SK-N-SH treated with all-trans-retinoic acid at 6 μM for 48 hours (cell line): ENCODE measurements around the gene LPP.

Experiments used
- ATAC-seq: fragments of 200-7000 bp; cut with Tn5 transposase; 3 replicates; pipeline ENCODE4 v1.9.1; 2020; ENCODE audit warnings: mild to moderate bottlenecking, moderate library complexity
- ARNTL ChIP-seq: fragments of 450-650 bp; formaldehyde crosslinking; IDR thresholded peaks from 2 replicates; pipeline ENCODE4 v1.5.0; 2020; ENCODE audit warnings: low read depth, mild to moderate bottlenecking, moderate library complexity, borderline replicate concordance
- BACH2 ChIP-seq: fragments of 250-450 bp; sonication (Bioruptor Pico); IDR thresholded peaks from 2 replicates; pipeline ENCODE4 v1.9.0; 2021; ENCODE audit warnings: mild to moderate bottlenecking, borderline replicate concordance
- CREB5 ChIP-seq: fragments of 250-450 bp; sonication (Bioruptor Pico); IDR thresholded peaks from 2 replicates; pipeline ENCODE4 v1.5.1; 2020; ENCODE audit warnings: low read depth, mild to moderate bottlenecking, moderate library complexity
- CSDC2 ChIP-seq: fragments of 250-450 bp; sonication (Bioruptor Pico); IDR thresholded peaks from 2 replicates; pipeline ENCODE4 v1.5.0; 2020; ENCODE audit warnings: mild to moderate bottlenecking, moderate library complexity
- CSRNP3 ChIP-seq: fragments of 250-450 bp; sonication (Bioruptor Pico); IDR thresholded peaks from 2 replicates; pipeline ENCODE4 v1.5.1; 2021; ENCODE audit warnings: mild to moderate bottlenecking, moderate library complexity
- ESRRG ChIP-seq: fragments of 250-450 bp; sonication (Bioruptor Pico); IDR thresholded peaks from 2 replicates; pipeline ENCODE4 v1.6.1; 2021; ENCODE audit warnings: mild to moderate bottlenecking
- GLIS3 ChIP-seq: fragments of 250-450 bp; sonication (Bioruptor Pico); IDR thresholded peaks from 2 replicates; pipeline ENCODE4 v1.5.0; 2020; ENCODE audit warnings: mild to moderate bottlenecking, moderate library complexity
- ISL1 ChIP-seq: fragments of 250-450 bp; sonication (Bioruptor Pico); IDR thresholded peaks from 2 replicates; pipeline ENCODE4 v2.1.2; 2022; ENCODE audit warnings: mild to moderate bottlenecking, moderate library complexity
- OSR1 ChIP-seq: fragments of 250-450 bp; sonication (Bioruptor Pico); IDR thresholded peaks from 2 replicates; pipeline ENCODE4 v1.8.0; 2022; ENCODE audit warnings: moderate library complexity, mild to moderate bottlenecking, inconsistent platforms
- PATZ1 ChIP-seq: fragments of 250-450 bp; sonication (Bioruptor Pico); IDR thresholded peaks from 2 replicates; pipeline ENCODE4 v1.8.0; 2020; ENCODE audit warnings: mild to moderate bottlenecking, moderate library complexity, borderline replicate concordance
- POU6F1 ChIP-seq: fragments of 250-450 bp; sonication (Bioruptor Pico); IDR thresholded peaks from 2 replicates; pipeline ENCODE4 v1.8.0; 2021; ENCODE audit warnings: low read depth, mild to moderate bottlenecking, moderate library complexity, borderline replicate concordance
- PPARA ChIP-seq: fragments of 250-450 bp; sonication (Bioruptor Pico); IDR thresholded peaks from 2 replicates; pipeline ENCODE4 v1.5.0; 2020; ENCODE audit warnings: mild to moderate bottlenecking, borderline replicate concordance
- SNAI2 ChIP-seq: fragments of 250-450 bp; sonication (Bioruptor Pico); IDR thresholded peaks from 2 replicates; pipeline ENCODE4 v1.5.0; 2020; ENCODE audit warnings: mild to moderate bottlenecking, moderate library complexity
- TCF4 ChIP-seq: fragments of 250-450 bp; sonication (Bioruptor Pico); IDR thresholded peaks from 2 replicates; pipeline ENCODE4 v1.8.0; 2021; ENCODE audit warnings: mild to moderate bottlenecking, moderate library complexity, borderline replicate concordance
- TOX ChIP-seq: fragments of 250-450 bp; sonication (Bioruptor Pico); IDR thresholded peaks from 2 replicates; pipeline ENCODE4 v1.8.0; 2021; ENCODE audit warnings: mild to moderate bottlenecking, moderate library complexity, borderline replicate concordance
- TSHZ2 ChIP-seq: fragments of 250-450 bp; sonication (Bioruptor Pico); IDR thresholded peaks from 2 replicates; pipeline ENCODE4 v1.5.0; 2020; ENCODE audit warnings: mild to moderate bottlenecking, moderate library complexity
- ZC3H10 ChIP-seq: fragments of 250-450 bp; sonication (Bioruptor Pico); IDR thresholded peaks from 2 replicates; pipeline ENCODE4 v1.5.1; 2021; ENCODE audit warnings: mild to moderate bottlenecking, moderate library complexity
- ZFP3 ChIP-seq: fragments of 250-450 bp; sonication (Bioruptor Pico); IDR thresholded peaks from 2 replicates; pipeline ENCODE4 v1.5.0; 2020; ENCODE audit warnings: mild to moderate bottlenecking, moderate library complexity
- ZFP30 ChIP-seq: fragments of 450-650 bp; formaldehyde crosslinking; IDR thresholded peaks from 2 replicates; pipeline ENCODE4 v1.5.0; 2022; ENCODE audit warnings: mild to moderate bottlenecking, moderate library complexity
- ZNF565 ChIP-seq: fragments of 450-650 bp; formaldehyde crosslinking; conservative IDR thresholded peaks from 2 replicates; pipeline ENCODE4 v1.5.0; 2020; ENCODE audit warnings: low read depth, mild to moderate bottlenecking, moderate library complexity
- ZNF70 ChIP-seq: fragments of 450-650 bp; formaldehyde crosslinking; IDR thresholded peaks from 2 replicates; pipeline ENCODE4 v1.5.0; 2020; ENCODE audit warnings: mild to moderate bottlenecking, moderate library complexity

The LPP gene

DNA sequence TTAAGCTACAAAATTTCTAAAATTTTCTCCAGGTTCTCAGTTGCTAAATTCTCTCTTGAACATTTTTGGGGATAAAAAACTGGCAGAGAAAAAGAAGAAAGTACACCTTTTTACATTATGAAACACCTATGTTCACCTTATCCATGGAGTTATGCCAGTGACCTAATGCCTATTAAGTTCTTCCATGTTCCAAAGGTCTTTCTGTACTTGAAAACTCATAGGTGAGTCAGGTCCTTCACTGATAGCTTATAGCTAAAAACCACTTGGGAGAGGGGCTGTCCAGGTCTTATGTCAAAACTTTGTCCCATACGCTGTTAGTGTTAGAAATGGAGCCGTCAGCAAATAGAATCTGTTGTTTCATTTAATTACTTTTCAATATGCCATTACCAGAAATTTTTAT lies 530.3 kb downstream of the LPP start (continued):
- TF ChIP-seq PPARA (CRISPR knock-in tag) (no peak), ESRRG (CRISPR knock-in tag) (no peak), SNAI2 (CRISPR knock-in tag) (no peak), TOX (no peak), OSR1 (CRISPR knock-in tag) (no peak), TSHZ2 (CRISPR knock-in tag) (no peak), ZC3H10 (CRISPR knock-in tag) (no peak), GLIS3 (CRISPR knock-in tag) (no peak)

- no peak for ATAC-seq
- TF ChIP-seq SNAI2 (CRISPR knock-in tag): no peak
- TF ChIP-seq GLIS3 (CRISPR knock-in tag): no peak
- no peak for TF ChIP-seq CSDC2
- no peak for TF ChIP-seq PATZ1 (CRISPR knock-in tag)
- no peak for TF ChIP-seq ZC3H10 (CRISPR knock-in tag)
- TF ChIP-seq ZFP30 (CRISPR knock-in tag): no peak
- TF ChIP-seq ISL1 (CRISPR knock-in tag): no peak
- no peak for TF ChIP-seq CSRNP3 (CRISPR knock-in tag)
- TF ChIP-seq BACH2 (CRISPR knock-in tag): no peak
- TF ChIP-seq ZFP3 (CRISPR knock-in tag): no peak
Measured at GRCh38 chr3:188685789-188686188, 531.8 kb downstream of the LPP start.

- TF ChIP-seq PATZ1 (CRISPR knock-in tag): no peak
- TF ChIP-seq CREB5 (CRISPR knock-in tag): no peak
- TF ChIP-seq TOX: no peak
- TF ChIP-seq POU6F1 (CRISPR knock-in tag): no peak
- no peak for TF ChIP-seq ESRRG (CRISPR knock-in tag)
- no peak for ATAC-seq
Measured at GRCh38 chr3:188686324-188686723, 532.4 kb downstream of the LPP start.

DNA sequence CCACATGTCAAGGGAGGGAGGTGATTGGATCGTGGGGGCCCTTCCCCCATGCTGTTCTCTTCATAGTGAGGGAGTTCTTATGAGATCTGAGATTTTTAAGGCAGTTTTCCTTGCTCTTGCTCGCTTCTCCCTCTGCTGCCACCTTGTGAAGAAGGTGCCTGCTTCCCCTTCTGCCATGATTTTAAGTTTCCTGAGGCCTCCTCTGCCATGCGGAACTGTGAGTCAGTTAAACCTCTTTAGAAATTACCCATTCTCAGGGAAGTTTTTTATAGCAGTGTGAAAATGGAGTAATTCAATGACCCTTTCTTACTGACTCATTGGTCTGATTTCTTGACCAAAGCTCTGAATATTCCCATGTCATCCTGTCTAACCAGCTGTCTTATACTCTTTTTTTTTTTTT lies 533.4 kb downstream of the LPP start:
- peak; percentile 45 for ATAC-seq
- TF ChIP-seq ZNF565 (CRISPR knock-in tag): no peak
- TF ChIP-seq TOX: no peak
- no peak for TF ChIP-seq GLIS3 (CRISPR knock-in tag)
- TF ChIP-seq ZNF70 (CRISPR knock-in tag): no peak
- no peak for TF ChIP-seq PPARA (CRISPR knock-in tag)
- no peak for TF ChIP-seq CSRNP3 (CRISPR knock-in tag)
- TF ChIP-seq ZFP3 (CRISPR knock-in tag): no peak
- TF ChIP-seq ARNTL (CRISPR knock-in tag): no peak
- no peak for TF ChIP-seq TCF4 (CRISPR knock-in tag)
- TF ChIP-seq POU6F1 (CRISPR knock-in tag): no peak
